ENCODE measurements around the gene CLEC2L. TPM values are rescaled to one million over a fixed set of nuclear protein-coding genes. Genes with fewer than 3 reads are reported as not detected.

Gene CLEC2L
- polyA plus RNA-seq, 1 donor (not counting 4 experiments of a cell fraction or from before 2014, with no cell fraction given) = not detected

- peaks cover 11 to 22% of the 10 kb centered on the region in 2 experiments for H3K36me3 ChIP-seq (ENCODE audit: control insufficient read depth in 2 of 2, extremely low read depth in 1 of 2, insufficient read depth in 2 of 2, low read length in 2 of 2)
- no peak for TF ChIP-seq CTCF (optimal IDR thresholded peaks at IDR 0.05 in 1 of 3, IDR thresholded peaks at IDR 0.05 in 1 of 3, conservative IDR thresholded peaks at IDR 0.05 in 1 of 3; ENCODE audit: extremely low read depth in 1 of 3, insufficient read depth in 2 of 3, low read length in 3 of 3)
- no peak for TF ChIP-seq EZH2 (IDR thresholded peaks at IDR 0.05; ENCODE audit: low read length)
- H3K79me2 ChIP-seq (ENCODE audit: control insufficient read depth, insufficient read depth, low read length) = no peaks in the 10 kb centered on the region
- DNase-seq (ENCODE audit: low read depth, low spot score) = no peak
- H3K4me1 ChIP-seq (ENCODE audit: control insufficient read depth, extremely low read depth, insufficient read depth, low read length) = no peaks in the 10 kb centered on the region
- no peak for FAIRE-seq
- no peak overlapping the region for H3K4me3 ChIP-seq (ENCODE audit: control insufficient read depth in 2 of 3, extremely low read depth in 1 of 3, insufficient read depth in 2 of 3, low read depth in 1 of 3, low read length in 3 of 3)
- no peaks in the 10 kb centered on the region for H3K27me3 ChIP-seq (ENCODE audit: control insufficient read depth, extremely low read depth, insufficient read depth, low read length)
- no peak overlapping the region for H3K9ac ChIP-seq (ENCODE audit: control insufficient read depth, extremely low read depth, insufficient read depth, low read length)
- no peak overlapping the region for H3K27ac ChIP-seq (ENCODE audit: control insufficient read depth, insufficient read depth, low read length)
- H3K4me2 ChIP-seq (ENCODE audit: control insufficient read depth, extremely low read depth, insufficient read depth, low read depth, low read length) = no peak overlapping the region
- H3K9me1 ChIP-seq (ENCODE audit: control insufficient read depth, extremely low read depth, insufficient read depth, low read length) = no peaks in the 10 kb centered on the region
- dilution Hi-C loops (cut with MboI; ENCODE audit: extremely low pct_ligation_motif_present, low sequenced_read_pairs) = no loop called here
- no peak overlapping the region for H2AFZ ChIP-seq (ENCODE audit: control insufficient read depth, low read length)
- no peaks in the 10 kb centered on the region for H4K20me1 ChIP-seq (ENCODE audit: control insufficient read depth, extremely low read depth, insufficient read depth, low read length)
- H3K9me3 ChIP-seq (ENCODE audit: control insufficient read depth, low read depth, low read length) = no peaks in the 10 kb centered on the region
These were observed 64.0 kb downstream of the CLEC2L start for GRCh38 chr7:139587535-139587934.

DNA sequence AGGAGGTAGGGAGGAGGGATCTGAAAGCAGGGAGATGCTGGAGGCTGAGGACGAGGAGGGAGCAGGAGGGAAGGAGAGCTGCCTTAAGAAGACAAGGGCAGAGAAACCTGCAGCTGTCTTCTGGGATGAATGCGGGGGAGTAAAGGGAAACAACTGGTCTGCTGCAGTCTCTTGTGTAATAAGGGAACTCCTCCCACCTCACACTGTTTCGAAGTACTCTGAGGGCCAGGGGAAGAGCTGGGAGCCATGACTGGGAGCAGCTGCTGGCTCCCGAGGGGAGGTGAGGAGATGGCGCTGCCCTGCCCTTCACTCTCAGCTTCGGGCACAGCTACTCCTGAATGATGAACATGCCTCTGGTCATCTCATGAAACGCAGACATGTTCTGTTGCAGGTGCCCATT is 65.1 kb downstream of the CLEC2L start:
- TF ChIP-seq EZH2 (IDR thresholded peaks at IDR 0.05; ENCODE audit: low read length) = no peak
- no peak for TF ChIP-seq CTCF (optimal IDR thresholded peaks at IDR 0.05 in 1 of 3, IDR thresholded peaks at IDR 0.05 in 1 of 3, conservative IDR thresholded peaks at IDR 0.05 in 1 of 3; ENCODE audit: extremely low read depth in 1 of 3, insufficient read depth in 2 of 3, low read length in 3 of 3)
- dilution Hi-C loops (cut with MboI; ENCODE audit: extremely low pct_ligation_motif_present, low sequenced_read_pairs) = no loop called here
- no peak for FAIRE-seq
- Histone ChIP-seq H4K20me1 (ENCODE audit: control insufficient read depth, extremely low read depth, insufficient read depth, low read length) (no peaks in the 10 kb centered on the region), H3K79me2 (ENCODE audit: control insufficient read depth, insufficient read depth, low read length) (no peaks in the 10 kb centered on the region), H3K9me1 (ENCODE audit: control insufficient read depth, extremely low read depth, insufficient read depth, low read length) (no peaks in the 10 kb centered on the region), H3K27ac (ENCODE audit: control insufficient read depth, insufficient read depth, low read length) (no peak overlapping the region), H3K27me3 (ENCODE audit: control insufficient read depth, extremely low read depth, insufficient read depth, low read length) (no peaks in the 10 kb centered on the region), H3K4me1 (ENCODE audit: control insufficient read depth, extremely low read depth, insufficient read depth, low read length) (no peaks in the 10 kb centered on the region), H3K4me2 (ENCODE audit: control insufficient read depth, extremely low read depth, insufficient read depth, low read depth, low read length) (no peak overlapping the region), H2AFZ (ENCODE audit: control insufficient read depth, low read length) (no peak overlapping the region), H3K4me3 (ENCODE audit: control insufficient read depth in 2 of 3, extremely low read depth in 1 of 3, insufficient read depth in 2 of 3, low read depth in 1 of 3, low read length in 3 of 3) (no peak overlapping the region), H3K9me3 (ENCODE audit: control insufficient read depth, low read depth, low read length) (no peaks in the 10 kb centered on the region), H3K9ac (ENCODE audit: control insufficient read depth, extremely low read depth, insufficient read depth, low read length) (no peak overlapping the region), H3K36me3 (ENCODE audit: control insufficient read depth in 2 of 2, extremely low read depth in 1 of 2, insufficient read depth in 2 of 2, low read length in 2 of 2) (peaks cover 9 to 20% of the 10 kb centered on the region in 2 experiments)
- no peak for DNase-seq (ENCODE audit: low read depth, low spot score)

Measured in keratinocyte (primary cell).